Measurements from ENCODE around the gene MS4A6E. TPM values are rescaled to one million over a fixed set of nuclear protein-coding genes. Genes with fewer than 3 reads are reported as not detected.

Gene MS4A6E
- total RNA-seq, 1 donor from 2014 or later = not detected

- Mint-ChIP-seq H3K27me3 (peaks cover 25% of the 10 kb centered on the region), H3K4me1 (ENCODE audit: low read depth) (peaks cover 10% of the 10 kb centered on the region), H3K9me3 (ENCODE audit: low read depth) (no peaks in the 10 kb centered on the region), H3K27ac (no peak overlapping the region), H3K4me3 (ENCODE audit: low read depth) (no peak overlapping the region), H3K36me3 (ENCODE audit: insufficient read depth) (no peaks in the 10 kb centered on the region)
- DNase-seq (ENCODE audit: low spot score, unreplicated experiment) = no peak
- TF ChIP-seq CTCF (IDR thresholded peaks at IDR 0.05; ENCODE audit: unreplicated experiment) = no peak
Observed at GRCh38 chr11:60338053-60338452, 11.0 kb downstream of the MS4A6E start.

GRCh38 chr11:60339356-60339755 lies 12.3 kb downstream of the MS4A6E start:
- H3K27ac Mint-ChIP-seq = no peak overlapping the region
- no peak for DNase-seq (ENCODE audit: low spot score, unreplicated experiment)
- H3K36me3 Mint-ChIP-seq (ENCODE audit: insufficient read depth) = no peaks in the 10 kb centered on the region
- peaks cover 30% of the 10 kb centered on the region for H3K27me3 Mint-ChIP-seq
- no peak overlapping the region for H3K4me3 Mint-ChIP-seq (ENCODE audit: low read depth)
- peaks cover 8% of the 10 kb centered on the region for H3K4me1 Mint-ChIP-seq (ENCODE audit: low read depth)
- H3K9me3 Mint-ChIP-seq (ENCODE audit: low read depth) = no peaks in the 10 kb centered on the region
- no peak for TF ChIP-seq CTCF (IDR thresholded peaks at IDR 0.05; ENCODE audit: unreplicated experiment)

- Mint-ChIP-seq H3K4me3 (ENCODE audit: low read depth) (no peak overlapping the region), H3K36me3 (ENCODE audit: insufficient read depth) (no peaks in the 10 kb centered on the region), H3K4me1 (ENCODE audit: low read depth) (peaks cover 2% of the 10 kb centered on the region), H3K9me3 (ENCODE audit: low read depth) (no peaks in the 10 kb centered on the region), H3K27me3 (peaks cover 26% of the 10 kb centered on the region), H3K27ac (no peak overlapping the region)
- TF ChIP-seq CTCF (IDR thresholded peaks at IDR 0.05; ENCODE audit: unreplicated experiment) = peak; percentile 67
- DNase-seq (ENCODE audit: low spot score, unreplicated experiment) = no peak
Observed at GRCh38 chr11:60343094-60343704, 16.1 kb downstream of the MS4A6E start.

GRCh38 chr11:60344146-60344545 lies 17.1 kb downstream of the MS4A6E start:
- Mint-ChIP-seq H3K4me1 (ENCODE audit: low read depth) (peaks cover 2% of the 10 kb centered on the region), H3K9me3 (ENCODE audit: low read depth) (no peaks in the 10 kb centered on the region), H3K27me3 (peaks cover 21% of the 10 kb centered on the region), H3K36me3 (ENCODE audit: insufficient read depth) (peaks cover 1% of the 10 kb centered on the region), H3K27ac (no peak overlapping the region), H3K4me3 (ENCODE audit: low read depth) (no peak overlapping the region)
- no peak for TF ChIP-seq CTCF (IDR thresholded peaks at IDR 0.05; ENCODE audit: unreplicated experiment)
- DNase-seq (ENCODE audit: low spot score, unreplicated experiment) = no peak

GRCh38 chr11:60345489-60345888 lies 18.4 kb downstream of the MS4A6E start:
- peaks cover 6% of the 10 kb centered on the region for H3K9me3 Mint-ChIP-seq (ENCODE audit: low read depth)
- H3K36me3 Mint-ChIP-seq (ENCODE audit: insufficient read depth) = peaks cover 1% of the 10 kb centered on the region
- H3K27me3 Mint-ChIP-seq = peaks cover 18% of the 10 kb centered on the region
- TF ChIP-seq CTCF (IDR thresholded peaks at IDR 0.05; ENCODE audit: unreplicated experiment) = peak; percentile 54
- DNase-seq (ENCODE audit: low spot score, unreplicated experiment) = no peak
- no peak overlapping the region for H3K4me3 Mint-ChIP-seq (ENCODE audit: low read depth)
- peaks cover 1% of the 10 kb centered on the region for H3K4me1 Mint-ChIP-seq (ENCODE audit: low read depth)
- no peak overlapping the region for H3K27ac Mint-ChIP-seq
